ENCODE data around the gene CACNA1S.

CACNA1S gene

DNA sequence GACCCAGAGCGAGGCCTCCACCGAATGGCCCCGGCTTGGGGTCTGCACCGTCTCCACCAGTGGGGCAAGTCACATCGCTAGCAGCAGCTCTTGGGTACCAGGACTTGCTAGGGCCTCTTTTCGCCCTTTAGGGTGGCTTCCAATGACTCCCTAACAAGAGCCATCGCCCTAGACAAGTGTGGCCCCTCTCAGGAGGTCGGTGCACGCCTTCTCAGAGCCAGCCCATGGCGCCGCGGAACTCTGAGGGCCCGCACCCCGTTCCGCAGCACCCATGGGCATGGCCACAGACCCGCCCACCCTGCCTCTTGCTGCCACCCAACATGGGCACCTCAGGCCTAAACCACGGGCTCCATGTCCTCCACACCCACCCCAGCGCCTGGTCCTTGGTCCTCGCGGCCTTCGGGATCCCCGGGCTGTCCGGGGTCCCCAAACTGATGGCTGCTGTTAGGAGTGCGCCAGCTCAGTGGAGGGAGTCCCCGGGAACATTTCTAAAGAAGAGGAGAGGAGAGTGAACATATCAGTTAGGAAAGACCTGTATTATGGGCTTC is 3.2 kb upstream of the CACNA1S start:
- no peaks in the 10 kb centered on the region for H3K36me3 ChIP-seq

DNA sequence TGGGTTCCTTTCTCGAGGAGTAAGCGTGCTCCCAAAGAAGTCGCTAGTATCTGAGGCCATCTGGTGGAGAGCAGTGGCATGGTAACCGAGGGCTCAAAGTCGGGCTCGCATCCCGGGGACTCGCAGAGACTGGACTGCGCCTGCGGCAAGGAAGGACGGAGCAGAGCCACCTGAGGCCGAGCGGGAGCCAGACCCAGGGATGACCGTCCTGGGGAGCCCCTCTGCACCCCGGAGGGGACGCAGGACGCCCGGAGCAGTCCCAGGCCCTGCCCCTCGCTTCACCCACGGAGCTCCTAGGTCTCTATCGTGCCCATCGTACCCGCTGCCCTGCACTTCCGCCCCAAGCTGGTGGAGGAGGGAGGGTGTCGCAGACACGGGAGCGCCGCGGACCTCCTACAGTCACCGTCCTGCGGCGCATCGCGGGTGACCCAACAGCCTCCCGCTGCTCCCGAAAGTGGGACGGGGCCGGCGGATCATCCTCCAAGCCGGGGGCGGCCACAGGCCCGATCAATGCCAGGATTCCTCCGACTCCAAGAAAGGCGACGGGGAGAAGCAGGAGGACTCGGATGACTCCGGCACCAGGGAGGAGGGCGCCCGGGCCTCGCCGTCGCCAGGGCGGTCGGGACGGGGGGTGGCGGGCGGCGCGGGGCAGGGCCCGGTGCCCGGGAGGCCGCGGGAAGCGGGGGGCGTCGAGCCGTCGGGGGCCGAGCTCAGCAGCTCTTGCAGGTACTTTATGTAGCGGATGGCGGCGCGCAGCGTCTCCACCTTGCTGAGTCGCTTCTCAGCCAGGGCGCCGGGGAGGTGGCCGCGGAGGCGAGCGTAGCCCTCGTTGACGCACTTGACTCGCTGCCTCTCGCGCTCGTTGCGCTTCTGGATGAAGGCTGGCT is 2.3 kb upstream of the CACNA1S start:
- DNase-seq: peak; percentile 92
- Histone ChIP-seq H3K4me1 (no peaks in the 10 kb centered on the region), H3K27me3 (peaks cover 14% of the 10 kb centered on the region), H3K36me3 (no peaks in the 10 kb centered on the region), H3K4me3 (ENCODE audit: low read depth, low read length) (peak overlapping the region; percentile 73), H3K9me3 (no peaks in the 10 kb centered on the region; the same call in 1 of the 2 replicates)
- TF ChIP-seq, protein P1, sequence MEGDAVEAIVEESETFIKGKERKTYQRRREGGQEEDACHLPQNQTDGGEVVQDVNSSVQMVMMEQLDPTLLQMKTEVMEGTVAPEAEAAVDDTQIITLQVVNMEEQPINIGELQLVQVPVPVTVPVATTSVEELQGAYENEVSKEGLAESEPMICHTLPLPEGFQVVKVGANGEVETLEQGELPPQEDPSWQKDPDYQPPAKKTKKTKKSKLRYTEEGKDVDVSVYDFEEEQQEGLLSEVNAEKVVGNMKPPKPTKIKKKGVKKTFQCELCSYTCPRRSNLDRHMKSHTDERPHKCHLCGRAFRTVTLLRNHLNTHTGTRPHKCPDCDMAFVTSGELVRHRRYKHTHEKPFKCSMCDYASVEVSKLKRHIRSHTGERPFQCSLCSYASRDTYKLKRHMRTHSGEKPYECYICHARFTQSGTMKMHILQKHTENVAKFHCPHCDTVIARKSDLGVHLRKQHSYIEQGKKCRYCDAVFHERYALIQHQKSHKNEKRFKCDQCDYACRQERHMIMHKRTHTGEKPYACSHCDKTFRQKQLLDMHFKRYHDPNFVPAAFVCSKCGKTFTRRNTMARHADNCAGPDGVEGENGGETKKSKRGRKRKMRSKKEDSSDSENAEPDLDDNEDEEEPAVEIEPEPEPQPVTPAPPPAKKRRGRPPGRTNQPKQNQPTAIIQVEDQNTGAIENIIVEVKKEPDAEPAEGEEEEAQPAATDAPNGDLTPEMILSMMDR (IDR thresholded peaks at IDR 0.05; ENCODE audit: low read depth, low read length): peak; percentile 89

More for the DNA sequence above, 3.2 kb upstream of the CACNA1S start:
- peaks cover 17% of the 10 kb centered on the region for H3K27me3 ChIP-seq
- no peak for DNase-seq
- no peak overlapping the region for H3K4me3 ChIP-seq (ENCODE audit: low read depth, low read length)
- no peaks in the 10 kb centered on the region for H3K4me1 ChIP-seq
- no peaks in the 10 kb centered on the region; the same call in 1 of the 2 replicates for H3K9me3 ChIP-seq
- TF ChIP-seq, protein P1 (IDR thresholded peaks at IDR 0.05; ENCODE audit: low read depth, low read length): no peak

DNA sequence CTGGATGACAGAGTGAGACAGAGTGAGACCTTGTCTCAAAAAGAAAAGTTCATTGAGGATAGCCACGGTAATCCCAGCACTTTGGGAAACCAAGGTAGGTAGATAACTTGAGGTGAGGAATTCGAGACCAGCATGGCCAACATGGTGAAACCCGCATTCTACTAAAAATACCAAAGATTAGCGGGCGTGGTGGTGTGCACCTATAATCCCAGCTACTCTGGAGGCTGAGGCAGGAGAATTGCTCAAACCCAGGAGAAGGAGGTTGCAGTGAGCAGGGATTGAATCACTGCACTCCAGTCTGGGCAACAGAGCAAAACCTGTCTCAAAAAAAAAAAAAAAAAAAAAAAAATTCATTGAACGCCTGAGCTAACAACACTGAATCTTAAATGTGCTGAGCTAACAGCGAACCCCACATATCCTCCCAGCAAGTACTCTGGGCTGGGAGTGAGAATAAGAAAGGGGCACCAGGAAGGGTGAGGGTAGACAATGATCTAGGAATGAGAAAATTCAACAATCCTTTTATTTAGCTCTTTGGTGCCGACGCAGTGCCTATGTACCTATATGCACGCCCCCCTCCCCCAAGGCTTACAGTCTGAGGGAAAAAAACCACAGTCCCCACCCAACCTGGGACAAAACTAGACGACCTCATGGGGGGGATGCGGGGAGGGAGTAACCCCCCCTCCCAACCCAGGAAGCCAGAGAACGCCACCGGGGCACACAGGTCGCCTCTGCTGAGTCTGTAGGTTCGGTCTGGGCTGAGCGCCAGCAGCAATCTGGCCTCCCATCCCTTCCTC is 1.4 kb upstream of the CACNA1S start:
- Histone ChIP-seq H3K27me3 (peaks cover 14% of the 10 kb centered on the region), H3K4me3 (ENCODE audit: low read depth, low read length) (peak overlapping the region; percentile 73), H3K4me1 (no peaks in the 10 kb centered on the region), H3K36me3 (no peaks in the 10 kb centered on the region), H3K9me3 (no peaks in the 10 kb centered on the region)
- TF ChIP-seq, protein P1 (IDR thresholded peaks at IDR 0.05; ENCODE audit: low read depth, low read length): no peak
- no peak for DNase-seq

DNA sequence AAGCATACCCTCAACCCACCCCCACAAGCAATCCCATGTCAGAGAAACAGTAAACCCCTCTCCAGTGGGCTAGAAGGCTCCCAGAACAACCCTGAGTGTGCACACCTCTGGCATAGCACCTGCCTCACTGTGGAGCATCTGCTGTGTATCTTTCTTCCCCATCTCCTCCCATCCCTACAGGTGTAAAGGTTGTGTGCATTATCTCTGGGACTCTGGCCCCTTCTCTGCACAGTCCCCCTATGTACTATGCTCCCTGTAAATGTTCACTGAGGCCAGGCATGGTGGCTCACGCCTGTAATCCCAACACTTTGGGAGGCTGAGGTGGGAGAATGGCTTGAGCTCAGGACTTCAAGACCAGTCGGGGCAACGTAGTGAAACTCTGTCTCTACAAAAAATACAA is 700 bp upstream of the CACNA1S start:
- TF ChIP-seq, protein P1 (IDR thresholded peaks at IDR 0.05; ENCODE audit: low read depth, low read length): no peak
- Histone ChIP-seq H3K4me1 (no peaks in the 10 kb centered on the region), H3K27me3 (peaks cover 14% of the 10 kb centered on the region), H3K9me3 (no peaks in the 10 kb centered on the region), H3K4me3 (ENCODE audit: low read depth, low read length) (no peak overlapping the region), H3K36me3 (no peaks in the 10 kb centered on the region)
- DNase-seq: no peak

DNA sequence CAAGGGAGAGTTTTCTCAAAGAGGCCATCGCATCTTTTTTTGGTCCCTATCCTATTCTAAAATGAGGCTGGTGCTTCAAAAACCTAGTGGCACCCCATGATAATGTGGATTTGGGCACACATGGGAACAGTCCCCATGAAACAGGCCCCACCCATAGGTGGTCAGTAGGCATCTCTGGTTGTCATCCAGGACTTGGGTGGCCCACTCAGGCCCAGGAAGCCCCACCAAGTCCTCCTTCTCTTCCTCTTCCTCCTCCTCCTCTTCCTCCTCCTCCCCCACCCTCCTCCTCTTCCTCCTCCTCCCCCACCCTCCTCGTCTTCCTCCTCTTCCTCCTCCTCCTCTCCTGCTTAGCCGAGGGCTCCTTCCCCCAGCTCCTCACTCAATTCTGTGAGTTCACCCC is 554 bp downstream of the CACNA1S start:
- Histone ChIP-seq H3K36me3 (no peaks in the 10 kb centered on the region), H3K9me3 (no peaks in the 10 kb centered on the region), H3K4me1 (no peaks in the 10 kb centered on the region), H3K4me3 (ENCODE audit: low read depth, low read length) (no peak overlapping the region), H3K27me3 (peaks cover 14% of the 10 kb centered on the region)
- no peak for DNase-seq
- TF ChIP-seq, protein P1 (IDR thresholded peaks at IDR 0.05; ENCODE audit: low read depth, low read length): no peak

All from BE2C (cell line).